ENCODE results near the gene UBXN1.
"Not testable (repeated sequence)": the region's sequence is repeated elsewhere in the genome, so short reads cannot be mapped to it uniquely, and the experiment has no call there.

Gene UBXN1

DNA sequence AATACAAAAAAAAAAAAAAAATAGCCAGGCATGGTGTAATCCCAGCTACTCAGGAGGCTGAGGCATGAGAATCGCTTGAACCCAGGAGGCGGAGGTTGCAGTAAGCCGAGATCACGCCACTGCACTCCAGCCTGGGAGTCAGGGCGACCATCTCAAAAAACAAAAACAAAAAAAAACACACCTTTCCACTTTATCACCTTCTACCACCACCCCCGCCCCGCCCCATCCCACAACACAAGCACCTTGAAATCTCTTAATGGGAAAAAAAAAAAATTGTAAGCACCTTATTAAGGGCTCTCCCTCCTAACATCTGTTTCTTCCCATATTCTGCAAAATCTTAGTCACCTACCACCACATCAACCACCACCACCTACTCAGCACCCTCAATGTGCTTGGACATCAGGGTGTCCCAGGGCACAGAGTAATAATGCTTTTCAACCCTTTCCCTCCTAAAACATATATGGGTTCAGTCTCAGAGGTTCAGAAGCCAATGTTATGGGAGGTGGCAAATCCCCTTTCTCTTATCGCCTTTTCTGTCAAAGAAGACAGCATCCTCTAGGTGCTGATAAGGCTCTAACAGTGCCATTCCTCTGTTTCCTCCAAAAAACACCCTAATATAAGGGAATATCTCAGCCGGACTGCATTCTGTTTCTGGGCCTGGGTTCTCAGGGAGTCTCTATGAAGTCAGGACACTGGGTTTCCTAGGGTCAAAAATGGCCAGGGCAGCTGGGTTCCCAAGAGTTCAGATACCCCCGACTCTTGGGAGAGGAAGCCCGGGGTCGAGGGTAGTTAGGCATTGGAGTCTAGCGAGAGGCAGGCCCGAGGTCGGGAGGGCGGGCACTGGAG lies 26.5 kb downstream of the UBXN1 start:
- Mint-ChIP-seq H3K9me3 (no peaks in the 10 kb centered on the region), H3K27me3 (peaks cover 3% of the 10 kb centered on the region), H3K27ac (peak overlapping the region; percentile 85), H3K36me3 (peaks cover 16% of the 10 kb centered on the region), H3K4me3 (peak overlapping the region; percentile 80), H3K4me1 (peaks cover 36% of the 10 kb centered on the region)
- DNase-seq, result peak; percentile 51
- CTCF ChIA-PET, result no interaction called here

DNA sequence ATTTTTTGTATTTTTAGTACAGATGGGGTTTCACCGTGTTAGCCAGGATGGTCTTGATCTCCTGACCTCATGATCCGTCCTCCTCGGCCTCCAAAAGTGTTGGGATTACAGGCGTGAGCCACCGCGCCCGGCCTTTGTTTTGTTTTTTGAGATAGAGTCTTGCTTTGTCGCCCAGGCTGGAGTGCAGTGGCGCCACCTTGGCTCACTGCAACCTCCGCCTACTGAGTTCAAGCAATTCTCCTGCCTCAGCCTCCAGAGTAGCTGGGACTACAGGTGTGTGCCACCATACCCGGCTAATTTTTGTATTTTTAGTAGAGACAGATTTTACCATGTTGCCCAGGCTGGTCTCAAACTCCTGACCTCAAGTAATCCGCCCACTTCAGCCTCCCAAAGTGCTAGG lies 28.6 kb downstream of the UBXN1 start:
- peak overlapping the region; percentile 64 for H3K27ac Mint-ChIP-seq
- peaks cover 46% of the 10 kb centered on the region for H3K4me1 Mint-ChIP-seq
- H3K9me3 Mint-ChIP-seq, H3K4me3 Mint-ChIP-seq, H3K27me3 Mint-ChIP-seq, DNase-seq: not testable (repeated sequence)
- CTCF ChIA-PET, result interaction anchor here (1.5 to 3.2 kb wide), 2 partner anchors 14 to 58 kb away, joined by 6 to 11 read pairs; partner anchors contain the start of genes C11orf98, CSKMT and TUT1
- H3K36me3 Mint-ChIP-seq, result peaks cover 20% of the 10 kb centered on the region

DNA sequence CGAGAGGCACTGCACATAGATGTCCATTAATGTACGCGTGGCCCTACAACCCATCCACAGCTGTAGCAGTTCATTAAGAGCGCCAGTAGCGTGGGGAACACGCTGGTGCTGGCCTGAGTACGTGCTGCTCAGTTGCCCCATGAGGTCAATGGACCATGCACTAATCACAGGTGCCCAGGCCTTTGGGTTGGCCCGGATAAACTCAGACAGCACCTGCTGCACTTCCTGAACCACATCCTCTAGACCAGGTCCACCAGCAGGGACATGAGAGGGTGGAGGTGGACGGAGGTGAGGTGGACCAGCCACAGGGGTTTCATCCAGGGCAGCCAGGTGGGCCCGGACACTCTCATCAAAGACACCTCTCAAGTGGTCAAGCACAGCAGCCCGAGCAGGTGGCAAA lies 29.4 kb downstream of the UBXN1 start:
- Mint-ChIP-seq H3K27ac (no peak overlapping the region), H3K9me3 (no peaks in the 10 kb centered on the region), H3K4me1 (peaks cover 47% of the 10 kb centered on the region), H3K36me3 (peaks cover 23% of the 10 kb centered on the region), H3K4me3 (no peak overlapping the region), H3K27me3 (peaks cover 3% of the 10 kb centered on the region)
- CTCF ChIA-PET, result interaction anchor here (1.1 to 3.2 kb wide), 3 partner anchors 9 to 38 kb away, joined by 4 to 11 read pairs (median 5); partner anchors contain the start of genes C11orf98 and CSKMT
- DNase-seq, result no peak

DNA sequence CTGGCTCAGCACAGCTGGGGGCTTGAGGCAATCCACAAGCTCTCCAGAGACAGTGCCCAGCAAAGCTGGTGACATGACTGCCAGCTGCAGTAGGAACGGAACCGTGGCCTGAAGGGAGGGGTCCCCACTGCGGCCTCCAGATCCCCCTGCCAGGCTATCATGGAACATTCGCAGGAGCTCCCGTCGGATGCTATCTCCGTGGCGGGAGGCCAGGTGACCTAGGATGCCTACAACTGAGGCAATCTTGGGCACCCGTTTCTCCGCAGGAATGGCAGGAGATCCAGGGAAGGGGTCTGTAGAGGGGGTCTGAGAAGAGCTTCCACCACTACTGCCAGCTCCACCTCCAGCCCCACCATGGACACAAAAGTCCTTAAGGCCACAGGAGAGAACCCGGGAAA lies 29.9 kb downstream of the UBXN1 start:
- DNase-seq, result no peak
- H3K36me3 Mint-ChIP-seq, result peaks cover 27% of the 10 kb centered on the region
- H3K9me3 Mint-ChIP-seq, result no peaks in the 10 kb centered on the region
- no peak overlapping the region for H3K4me3 Mint-ChIP-seq
- peaks cover 3% of the 10 kb centered on the region for H3K27me3 Mint-ChIP-seq
- H3K27ac Mint-ChIP-seq, result no peak overlapping the region
- CTCF ChIA-PET, result interaction anchor here (1.1 to 3.2 kb wide), 3 partner anchors 8 to 37 kb away, joined by 4 to 11 read pairs (median 5); partner anchors contain the start of genes C11orf98 and CSKMT
- peaks cover 47% of the 10 kb centered on the region for H3K4me1 Mint-ChIP-seq

DNA sequence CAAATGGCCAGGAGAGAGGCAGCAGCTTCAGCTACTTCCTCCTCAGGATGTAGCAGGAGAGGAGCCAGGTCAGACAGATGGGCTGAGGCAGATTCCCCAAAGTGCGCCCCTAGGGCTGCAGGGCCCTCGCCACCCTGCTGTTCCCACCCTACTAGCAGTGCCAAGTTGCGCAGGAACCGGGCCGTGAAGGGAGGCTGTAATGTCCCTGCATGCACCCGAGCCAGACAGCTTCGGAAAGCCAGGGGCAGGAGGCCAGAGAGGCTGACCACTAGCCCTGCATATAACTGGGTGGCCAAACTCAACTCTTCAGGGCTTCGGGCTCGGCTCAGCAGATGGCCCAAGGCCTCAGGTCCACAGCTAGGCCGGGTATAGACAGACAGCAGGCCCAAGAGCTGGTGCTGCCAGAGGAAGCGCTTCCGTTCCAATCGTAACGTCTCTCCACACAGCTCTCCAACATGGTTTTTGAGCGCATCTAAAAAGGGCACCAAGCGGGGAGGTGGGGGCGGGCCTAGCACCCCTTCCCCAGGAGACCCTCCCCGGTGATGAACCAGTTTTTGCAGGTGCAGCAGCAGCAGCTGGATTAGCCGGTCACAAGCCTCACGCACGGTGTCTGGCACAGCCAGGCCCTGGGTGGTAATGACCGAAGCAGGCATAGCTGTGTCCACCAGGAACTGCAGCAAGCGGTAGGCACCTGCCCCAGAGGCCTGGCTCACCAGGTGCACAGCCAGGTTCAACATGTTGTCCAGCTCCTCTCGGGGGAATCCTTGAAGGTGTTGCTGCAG lies 30.5 kb downstream of the UBXN1 start:
- Mint-ChIP-seq H3K4me1 (peaks cover 43% of the 10 kb centered on the region), H3K27me3 (peaks cover under 1% of the 10 kb centered on the region), H3K9me3 (no peaks in the 10 kb centered on the region), H3K4me3 (no peak overlapping the region), H3K27ac (peak overlapping the region; percentile 54), H3K36me3 (peaks cover 26% of the 10 kb centered on the region)
- CTCF ChIA-PET, result interaction anchor here (1.4 to 3.2 kb wide), 2 partner anchors 16 to 37 kb away, joined by 5 to 11 read pairs; partner anchors contain the start of genes C11orf98 and CSKMT
- DNase-seq, result no peak

DNA sequence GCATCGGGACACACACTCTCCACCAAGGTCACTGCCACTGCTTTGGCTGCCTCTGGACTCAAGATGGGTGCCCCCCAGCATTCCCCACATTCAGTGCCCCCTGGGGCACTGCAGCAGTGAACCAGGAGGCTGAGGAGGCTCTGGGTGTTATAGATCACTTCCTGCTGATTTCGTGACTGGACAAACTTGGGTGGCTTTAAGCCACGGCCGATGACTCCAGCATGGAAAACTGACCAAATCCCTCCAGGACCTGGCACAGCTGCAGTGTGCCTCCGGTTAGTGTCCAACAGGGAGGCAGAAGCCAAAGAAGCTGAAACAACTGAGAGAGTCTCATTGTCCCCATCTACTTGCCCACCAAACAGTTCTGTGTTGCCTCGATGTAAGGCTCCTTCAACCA lies 31.3 kb downstream of the UBXN1 start:
- no peak overlapping the region for H3K4me3 Mint-ChIP-seq
- H3K4me1 Mint-ChIP-seq, result peaks cover 45% of the 10 kb centered on the region
- CTCF ChIA-PET, result no interaction called here
- peaks cover 29% of the 10 kb centered on the region for H3K36me3 Mint-ChIP-seq
- no peak for DNase-seq
- H3K9me3 Mint-ChIP-seq, result no peaks in the 10 kb centered on the region
- peak overlapping the region; percentile 54 for H3K27ac Mint-ChIP-seq
- no peaks in the 10 kb centered on the region for H3K27me3 Mint-ChIP-seq

DNA sequence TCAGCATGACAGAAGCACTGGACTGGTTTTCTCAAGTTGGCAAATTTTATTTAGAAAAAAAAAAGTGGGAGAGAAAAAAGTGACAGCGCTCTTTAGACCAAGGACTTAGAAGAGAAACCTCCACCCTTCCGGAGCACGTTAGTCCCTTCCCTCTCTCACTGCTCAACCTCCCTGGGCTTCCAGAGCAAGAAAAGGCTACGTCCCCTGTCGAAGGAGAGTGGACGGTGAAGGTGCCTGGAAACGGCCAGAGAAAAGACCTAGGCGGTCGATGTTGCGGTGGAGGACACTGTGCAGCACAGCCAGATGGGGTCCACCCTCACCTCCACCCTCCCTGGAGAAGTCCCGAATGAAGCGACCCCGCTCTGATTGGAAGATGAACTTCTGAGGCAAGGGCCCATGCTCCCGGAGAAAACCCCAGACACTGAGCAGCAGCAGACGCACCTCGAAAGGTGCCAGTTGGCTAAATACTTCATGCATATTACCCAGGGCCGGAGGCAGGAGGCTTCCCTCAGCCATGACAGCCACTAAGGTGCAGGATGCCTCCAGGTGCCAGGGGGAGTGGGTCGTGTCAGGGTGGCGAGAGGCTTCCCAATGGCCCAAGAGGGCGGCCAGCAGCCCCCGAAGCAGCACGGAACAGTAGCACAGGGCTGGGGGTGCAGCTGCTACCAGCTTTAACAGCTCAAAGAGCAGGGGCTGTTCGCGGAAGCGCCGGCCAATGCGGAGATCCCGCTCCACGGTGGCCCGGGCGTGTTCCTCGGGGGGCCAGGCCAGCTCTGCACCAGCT lies 31.9 kb downstream of the UBXN1 start:
- CTCF ChIA-PET, result interaction anchor here (0.6 to 1.3 kb wide), 3 partner anchors 18 to 54 kb away, joined by 3 to 4 read pairs (median 3); partner anchors contain the start of genes C11orf98 and CSKMT
- H3K4me3 Mint-ChIP-seq, result peak overlapping the region; percentile 97
- no peaks in the 10 kb centered on the region for H3K9me3 Mint-ChIP-seq
- H3K36me3 Mint-ChIP-seq, result peaks cover 30% of the 10 kb centered on the region
- no peaks in the 10 kb centered on the region for H3K27me3 Mint-ChIP-seq
- DNase-seq, result no peak
- peak overlapping the region; percentile 97 for H3K27ac Mint-ChIP-seq
- H3K4me1 Mint-ChIP-seq, result peaks cover 42% of the 10 kb centered on the region

DNA sequence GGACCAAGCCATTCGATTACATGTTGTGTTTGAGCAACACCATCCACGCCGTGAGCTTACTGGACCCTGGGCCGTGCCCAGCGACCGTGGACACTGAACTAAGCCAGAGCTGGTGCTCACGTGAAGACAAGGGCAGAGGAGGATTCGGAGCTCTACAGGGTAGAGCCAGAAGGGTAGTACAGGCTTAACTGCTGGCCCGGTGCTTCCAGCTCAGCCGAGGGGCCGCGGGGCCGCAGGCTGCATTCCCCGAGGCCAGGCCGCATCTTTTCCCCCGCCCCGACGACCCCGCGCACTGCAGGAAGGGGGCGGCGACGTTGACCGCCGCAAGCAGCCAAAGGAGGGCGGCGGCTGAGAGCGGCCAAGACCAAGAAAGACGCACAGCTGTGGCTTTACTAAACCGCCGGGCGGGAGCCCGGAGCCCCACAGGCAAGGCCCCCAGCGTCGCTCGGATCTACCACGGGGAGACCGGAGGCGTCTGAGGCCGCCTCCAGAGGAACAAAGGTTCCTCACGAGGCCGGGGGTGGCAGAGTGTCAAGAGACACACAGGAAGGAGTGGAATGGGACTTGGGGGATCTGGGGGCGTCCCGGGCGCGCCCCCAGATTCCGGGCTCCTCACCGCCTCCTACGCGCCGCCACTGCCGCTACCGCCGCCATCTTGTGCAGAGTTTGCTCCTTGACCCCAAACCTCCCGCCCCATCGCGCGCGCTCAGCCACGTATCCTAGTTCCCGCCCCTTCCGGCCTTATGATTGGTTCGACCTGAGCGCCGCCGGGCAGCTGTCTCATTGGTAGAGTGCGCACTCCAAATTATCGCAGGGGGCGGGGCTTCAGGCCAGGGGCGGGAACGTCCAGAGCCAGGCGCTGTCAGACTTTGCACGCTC lies 32.7 kb downstream of the UBXN1 start, which contains the start of gene GANAB:
TSS of gene GANAB (minus strand) at position 668 of the 879 bp plus-strand sequence. CDS start at position 654, 14 bp downstream.
- Mint-ChIP-seq H3K36me3 (peaks cover 30% of the 10 kb centered on the region), H3K27ac (peak within 1 kb of the TSS; percentile 97), H3K27me3 (no peaks in the 10 kb centered on the region), H3K4me1 (peaks cover 46% of the 10 kb centered on the region), H3K4me3 (peak within 1 kb of the TSS; percentile 97), H3K9me3 (no peaks in the 10 kb centered on the region)
- DNase-seq, result peak; percentile 100
- CTCF ChIA-PET, result interaction anchor here (1.2 to 1.3 kb wide), 2 partner anchors 19 to 53 kb away, joined by 3 to 4 read pairs; partner anchors contain the start of genes C11orf98 and CSKMT

DNA sequence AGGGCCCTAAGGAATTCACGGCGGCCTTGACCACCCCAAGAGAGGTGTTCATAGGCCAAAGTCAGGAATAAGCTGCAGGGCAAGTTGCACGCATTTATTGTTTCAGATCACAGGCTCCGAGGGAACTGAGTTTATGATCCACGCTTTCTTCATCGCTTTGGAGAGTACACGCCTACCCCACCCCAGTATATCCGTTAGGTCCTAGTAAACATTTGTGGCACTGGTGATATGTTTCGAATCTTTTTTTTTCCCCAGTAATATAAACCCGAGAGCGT lies 33.3 kb downstream of the UBXN1 start:
- CTCF ChIA-PET, result no interaction called here
- peak overlapping the region; percentile 97 for H3K4me3 Mint-ChIP-seq
- DNase-seq, result no peak
- no peaks in the 10 kb centered on the region for H3K27me3 Mint-ChIP-seq
- H3K36me3 Mint-ChIP-seq, result peaks cover 32% of the 10 kb centered on the region
- no peaks in the 10 kb centered on the region for H3K9me3 Mint-ChIP-seq
- H3K4me1 Mint-ChIP-seq, result peaks cover 48% of the 10 kb centered on the region
- H3K27ac Mint-ChIP-seq, result peak overlapping the region; percentile 97

DNA sequence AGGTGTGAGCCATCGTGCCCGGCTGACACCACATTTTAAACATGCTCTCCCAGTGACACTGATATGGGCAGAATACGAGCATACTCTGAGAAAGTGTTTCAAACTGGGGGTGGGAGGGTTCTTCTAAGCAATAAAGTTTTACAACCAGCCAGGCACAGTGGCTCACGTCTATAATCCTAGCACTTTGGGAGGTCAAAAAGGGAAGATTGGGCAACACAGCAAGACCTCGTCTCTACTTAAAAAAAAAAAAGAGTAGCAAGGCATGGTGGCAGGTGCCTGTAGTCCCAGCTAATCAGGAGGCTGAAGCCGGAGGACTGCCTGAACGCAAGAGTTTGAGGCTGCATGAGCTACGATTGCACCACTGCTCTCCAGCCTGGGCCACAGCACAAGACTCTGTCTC lies 34.7 kb downstream of the UBXN1 start:
- DNase-seq, result no peak
- Mint-ChIP-seq H3K27ac (peak overlapping the region; percentile 62), H3K4me1 (peaks cover 54% of the 10 kb centered on the region), H3K4me3 (peak overlapping the region; percentile 37), H3K27me3 (no peaks in the 10 kb centered on the region), H3K36me3 (peaks cover 31% of the 10 kb centered on the region), H3K9me3 (no peaks in the 10 kb centered on the region)
- CTCF ChIA-PET, result interaction anchor here (1.1 kb wide), 1 partner anchor 250 kb away, joined by 4 read pairs; no protein-coding TSS in a partner anchor

DNA sequence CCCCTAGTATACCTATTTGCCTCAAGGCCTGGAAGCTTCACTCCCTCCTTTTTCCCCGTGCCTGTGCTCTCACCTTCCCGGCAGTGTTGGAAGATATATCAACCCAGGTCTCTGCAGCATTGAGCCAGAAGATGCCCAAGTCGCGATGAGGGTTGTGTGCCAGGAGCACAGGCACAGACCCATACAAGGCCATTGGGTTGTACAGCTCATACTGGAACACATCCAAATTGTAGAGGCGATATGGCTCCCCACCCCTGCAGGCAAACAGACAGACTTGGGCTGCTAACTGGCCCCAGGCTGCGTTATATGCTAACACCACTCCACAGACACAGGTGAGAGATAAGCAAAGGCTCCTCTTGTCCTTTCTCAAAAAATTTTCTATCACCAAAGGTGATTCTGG lies 46.4 kb downstream of the UBXN1 start:
- Mint-ChIP-seq H3K4me1 (peaks cover 21% of the 10 kb centered on the region), H3K27me3 (no peaks in the 10 kb centered on the region), H3K4me3 (no peak overlapping the region), H3K27ac (peak overlapping the region; percentile 15), H3K36me3 (peaks cover 70% of the 10 kb centered on the region), H3K9me3 (no peaks in the 10 kb centered on the region)
- CTCF ChIA-PET, result interaction anchor here (0.6 kb wide), 1 partner anchor 9 kb away, joined by 3 read pairs; no protein-coding TSS in a partner anchor
- DNase-seq, result no peak

DNA sequence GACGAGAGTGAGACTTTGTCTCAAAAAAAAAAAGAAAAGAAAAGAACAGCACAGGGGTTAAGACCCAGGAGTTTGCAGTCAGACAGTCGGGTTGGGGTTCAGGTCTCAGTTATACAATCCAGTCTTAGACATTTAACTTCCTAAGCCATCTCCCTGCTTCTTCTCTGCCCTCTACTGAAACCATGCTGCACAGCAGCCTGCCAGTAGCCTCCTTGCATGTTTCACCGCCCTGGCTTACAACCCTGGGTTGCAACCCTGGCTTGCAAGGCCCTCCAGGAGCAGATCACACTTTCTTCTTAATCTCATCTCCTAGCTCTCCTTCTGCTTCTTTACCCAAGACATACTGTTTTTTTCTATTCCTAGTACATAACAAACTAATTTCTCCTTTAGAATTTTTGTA lies 51.2 kb downstream of the UBXN1 start:
- H3K4me1 Mint-ChIP-seq, result no peaks in the 10 kb centered on the region
- H3K9me3 Mint-ChIP-seq, result no peaks in the 10 kb centered on the region
- peak; percentile 44 for DNase-seq
- peak overlapping the region; percentile 34 for H3K27ac Mint-ChIP-seq
- peaks cover 62% of the 10 kb centered on the region for H3K36me3 Mint-ChIP-seq
- no peaks in the 10 kb centered on the region for H3K27me3 Mint-ChIP-seq
- CTCF ChIA-PET, result interaction anchor here (1.5 kb wide), 1 partner anchor 35 kb away, joined by 8 read pairs; no protein-coding TSS in a partner anchor
- no peak overlapping the region for H3K4me3 Mint-ChIP-seq

Measured in activated naive CD4-positive, alpha-beta T cell treated with anti-CD3 and anti-CD28 coated beads, Interleukin-2, amount 10 ng/mL, durations not matched to agents 7 days and 5 days (primary cell).